KMS-11 (cell line): Measurements from ENCODE around the gene ITGB5.

Source experiments
- H2AFZ ChIP-seq: fragments of 200-600 bp; sonication (generic); 2 replicates; pipeline ENCODE4 v1.6.1; 2016; ENCODE audit warnings: antibody characterized with exemption, mixed run types, low read depth
- H3K27ac ChIP-seq: fragments of 200-600 bp; sonication (generic); 2 replicates; pipeline ENCODE4 v1.6.1; 2016; ENCODE audit warnings: mild to moderate bottlenecking, mixed run types
- H3K27me3 ChIP-seq: fragments of 200-600 bp; sonication (generic); 2 replicates; pipeline ENCODE4 v1.6.1; 2017; ENCODE audit warnings: mild to moderate bottlenecking, low read depth, mixed run types, moderate library complexity; ENCODE audit not compliant: insufficient read depth
- H3K36me3 ChIP-seq: fragments of 200-600 bp; sonication (generic); 2 replicates; pipeline ENCODE4 v1.6.1; 2017; ENCODE audit warnings: mild to moderate bottlenecking, mixed run types; ENCODE audit not compliant: insufficient read depth
- H3K4me1 ChIP-seq: fragments of 200-600 bp; sonication (generic); 2 replicates; pipeline ENCODE4 v1.6.1; 2016; ENCODE audit warnings: mild to moderate bottlenecking, low read depth, mixed run types; ENCODE audit not compliant: poor library complexity, severe bottlenecking
- H3K4me2 ChIP-seq: fragments of 200-600 bp; sonication (generic); 2 replicates; pipeline ENCODE4 v1.7.0; 2016; ENCODE audit warnings: mild to moderate bottlenecking, mixed run types
- H3K4me3 ChIP-seq: fragments of 200-600 bp; sonication (generic); IDR thresholded peaks from 2 replicates; pipeline ENCODE4 v1.6.1; 2017; ENCODE audit warnings: low read depth, low read length, mixed read lengths; ENCODE audit not compliant: insufficient read depth
- H3K79me2 ChIP-seq: fragments of 200-600 bp; sonication (generic); 2 replicates; pipeline ENCODE4 v1.6.1; 2016; ENCODE audit warnings: low read depth, mixed run types; ENCODE audit not compliant: insufficient read depth
- H3K9ac ChIP-seq: fragments of 200-600 bp; sonication (generic); 2 replicates; pipeline ENCODE4 v1.6.1; 2016; ENCODE audit warnings: mild to moderate bottlenecking, mixed run types
- H4K20me1 ChIP-seq: fragments of 200-600 bp; sonication (generic); 2 replicates; pipeline ENCODE4 v1.6.1; 2016; ENCODE audit warnings: mild to moderate bottlenecking, mixed run types; ENCODE audit not compliant: insufficient read depth
- TF ChIP-seq, protein P1 (sequence below): fragments of 200-600 bp; sonication (generic); conservative IDR thresholded peaks from 2 replicates; pipeline ENCODE4 v1.6.1; 2017; ENCODE audit warnings: low read depth, mild to moderate bottlenecking, antibody characterized with exemption, low read length, moderate library complexity, mixed read lengths

ITGB5 gene

GRCh38 chr3:124834723-124835718 lies 52.1 kb downstream of the ITGB5 start:
- Histone ChIP-seq H3K4me1 (peaks cover 59% of the 10 kb centered on the region), H2AFZ (peak overlapping the region; percentile 11; the same call in 1 of the 2 replicates), H3K27me3 (no peaks in the 10 kb centered on the region), H3K9ac (peak overlapping the region; percentile 89), H3K36me3 (no peaks in the 10 kb centered on the region), H3K27ac (peak overlapping the region; percentile 96), H3K79me2 (no peaks in the 10 kb centered on the region), H3K4me2 (peak overlapping the region; percentile 91), H3K4me3 (peak overlapping the region; percentile 69), H4K20me1 (no peaks in the 10 kb centered on the region)
- TF ChIP-seq, protein P1, sequence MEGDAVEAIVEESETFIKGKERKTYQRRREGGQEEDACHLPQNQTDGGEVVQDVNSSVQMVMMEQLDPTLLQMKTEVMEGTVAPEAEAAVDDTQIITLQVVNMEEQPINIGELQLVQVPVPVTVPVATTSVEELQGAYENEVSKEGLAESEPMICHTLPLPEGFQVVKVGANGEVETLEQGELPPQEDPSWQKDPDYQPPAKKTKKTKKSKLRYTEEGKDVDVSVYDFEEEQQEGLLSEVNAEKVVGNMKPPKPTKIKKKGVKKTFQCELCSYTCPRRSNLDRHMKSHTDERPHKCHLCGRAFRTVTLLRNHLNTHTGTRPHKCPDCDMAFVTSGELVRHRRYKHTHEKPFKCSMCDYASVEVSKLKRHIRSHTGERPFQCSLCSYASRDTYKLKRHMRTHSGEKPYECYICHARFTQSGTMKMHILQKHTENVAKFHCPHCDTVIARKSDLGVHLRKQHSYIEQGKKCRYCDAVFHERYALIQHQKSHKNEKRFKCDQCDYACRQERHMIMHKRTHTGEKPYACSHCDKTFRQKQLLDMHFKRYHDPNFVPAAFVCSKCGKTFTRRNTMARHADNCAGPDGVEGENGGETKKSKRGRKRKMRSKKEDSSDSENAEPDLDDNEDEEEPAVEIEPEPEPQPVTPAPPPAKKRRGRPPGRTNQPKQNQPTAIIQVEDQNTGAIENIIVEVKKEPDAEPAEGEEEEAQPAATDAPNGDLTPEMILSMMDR, result no peak

DNA sequence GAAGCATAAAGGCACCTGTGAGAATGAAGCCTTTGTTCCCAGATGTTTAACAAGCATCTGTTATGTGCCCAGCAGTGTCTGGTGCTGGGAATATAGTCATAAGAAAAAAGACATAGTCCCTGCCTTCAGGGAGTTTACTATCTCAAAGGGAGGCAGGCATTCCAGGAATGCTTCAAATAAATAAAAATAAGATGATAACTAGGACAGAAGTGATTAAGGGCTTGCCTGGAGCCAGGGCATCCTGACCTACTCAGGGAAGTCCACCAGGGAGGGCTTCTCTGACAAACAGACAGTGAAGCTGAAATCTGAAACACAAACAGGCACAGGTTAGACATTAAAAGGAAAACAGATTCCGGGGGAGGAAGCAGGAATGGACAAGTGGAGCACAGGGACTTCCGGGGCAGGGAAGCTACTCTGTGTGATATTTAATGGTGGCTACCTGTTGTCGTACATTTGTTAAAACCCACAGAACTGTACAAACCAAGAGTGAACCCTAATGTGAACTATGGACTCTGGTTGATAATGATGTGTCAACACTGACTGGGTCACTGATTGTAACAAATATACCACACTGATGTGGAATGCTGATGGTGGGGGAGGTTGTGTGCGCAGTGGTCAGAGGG lies 53.3 kb downstream of the ITGB5 start:
- H4K20me1 ChIP-seq, result no peaks in the 10 kb centered on the region
- no peaks in the 10 kb centered on the region for H3K79me2 ChIP-seq
- H3K9ac ChIP-seq, result no peak overlapping the region
- peaks cover 59% of the 10 kb centered on the region for H3K4me1 ChIP-seq
- H3K27me3 ChIP-seq, result no peaks in the 10 kb centered on the region
- H2AFZ ChIP-seq, result no peak overlapping the region
- peak overlapping the region; percentile 34 for H3K4me2 ChIP-seq
- H3K4me3 ChIP-seq, result no peak overlapping the region
- H3K36me3 ChIP-seq, result no peaks in the 10 kb centered on the region
- TF ChIP-seq, protein P1, result no peak
- peak overlapping the region; percentile 35; the same call in 1 of the 2 replicates for H3K27ac ChIP-seq

DNA sequence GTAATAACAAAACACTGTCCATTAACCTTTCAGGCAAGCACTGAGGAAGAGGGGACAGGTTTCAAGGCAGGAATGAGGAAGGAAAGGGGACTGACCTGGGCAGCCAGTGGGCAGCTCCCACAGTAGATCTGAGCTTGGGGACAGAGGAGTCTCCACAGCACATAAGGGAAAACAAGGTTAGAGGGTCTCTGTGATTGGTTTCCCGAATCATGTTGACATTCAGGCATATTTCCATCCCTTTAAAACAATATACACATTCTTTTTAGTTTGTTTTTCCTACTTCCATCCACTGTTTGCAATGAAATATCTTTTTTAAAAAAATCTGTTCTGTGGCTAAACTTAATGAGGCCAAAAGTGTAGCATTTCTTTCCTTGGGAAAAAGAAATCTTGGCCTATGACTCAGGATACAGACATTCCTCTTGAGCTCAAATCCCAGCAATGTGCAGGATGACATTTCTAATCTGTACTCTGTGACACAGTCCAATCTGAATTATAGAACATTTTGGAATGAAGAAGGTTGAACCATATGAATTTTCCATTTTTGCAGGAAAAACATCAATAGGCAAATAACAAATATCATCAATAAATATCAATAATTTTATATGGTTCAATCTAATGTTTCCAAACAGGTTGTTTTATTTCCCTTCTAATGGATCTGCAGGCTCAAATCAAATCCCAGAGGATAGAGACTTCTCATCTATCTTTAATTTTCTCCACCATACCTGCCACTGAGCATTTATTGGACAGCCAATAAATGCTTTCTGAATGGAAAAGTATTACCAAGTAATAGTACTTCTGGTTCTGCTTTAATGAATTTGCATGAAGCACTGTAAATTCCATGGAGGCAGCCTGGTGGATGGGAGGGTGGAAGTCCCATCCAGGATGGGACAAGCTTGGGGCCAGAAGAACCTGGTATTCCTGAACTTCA lies 54.1 kb downstream of the ITGB5 start:
- Histone ChIP-seq H4K20me1 (no peaks in the 10 kb centered on the region), H3K36me3 (no peaks in the 10 kb centered on the region), H2AFZ (no peak overlapping the region), H3K9ac (no peak overlapping the region), H3K79me2 (no peaks in the 10 kb centered on the region), H3K4me2 (no peak overlapping the region), H3K4me1 (peaks cover 56% of the 10 kb centered on the region), H3K27ac (no peak overlapping the region; the same call in 1 of the 2 replicates), H3K27me3 (no peaks in the 10 kb centered on the region), H3K4me3 (no peak overlapping the region)
- TF ChIP-seq, protein P1, result no peak

- H3K27ac ChIP-seq, result no peak overlapping the region
- H3K4me1 ChIP-seq, result peaks cover 42% of the 10 kb centered on the region
- no peaks in the 10 kb centered on the region for H3K36me3 ChIP-seq
- no peaks in the 10 kb centered on the region for H4K20me1 ChIP-seq
- H3K9ac ChIP-seq, result no peak overlapping the region
- TF ChIP-seq, protein P1, result no peak
- H3K4me2 ChIP-seq, result no peak overlapping the region
- H3K79me2 ChIP-seq, result no peaks in the 10 kb centered on the region
- no peaks in the 10 kb centered on the region for H3K27me3 ChIP-seq
- H2AFZ ChIP-seq, result no peak overlapping the region
- H3K4me3 ChIP-seq, result no peak overlapping the region
Measured at GRCh38 chr3:124831628-124832199, 55.5 kb downstream of the ITGB5 start.
